Measurements from ENCODE around the gene FLG. TPM values are rescaled to one million over a fixed set of nuclear protein-coding genes. Genes with fewer than 3 reads are reported as not detected.

The FLG gene
- total RNA-seq, 1 experiment from 2014 or later = not detected

GRCh38 chr1:152367436-152367835 lies 42.4 kb upstream of the FLG start:
- no peaks in the 10 kb centered on the region for H3K9me3 Mint-ChIP-seq (ENCODE audit: unreplicated experiment)
- POLR2A ChIA-PET = no interaction called here

GRCh38 chr1:152359906-152360305 lies 34.9 kb upstream of the FLG start, which contains the start of gene FLG2:
FLG2 (minus strand) TSS chr1:152360006; CDS start chr1:152358884, 1,122 bp downstream.
- Mint-ChIP-seq H3K36me3 (ENCODE audit: insufficient read depth, unreplicated experiment) (no peaks in the 10 kb centered on the region), H3K27me3 (ENCODE audit: insufficient read depth, unreplicated experiment) (peaks cover 5% of the 10 kb centered on the region), H3K4me1 (ENCODE audit: low read depth, unreplicated experiment) (no peaks in the 10 kb centered on the region), H3K9me3 (ENCODE audit: unreplicated experiment) (peaks cover 13% of the 10 kb centered on the region), H3K4me3 (ENCODE audit: unreplicated experiment) (no peak within 1 kb of the TSS), H3K27ac (ENCODE audit: unreplicated experiment) (no peak within 1 kb of the TSS)
- intact Hi-C loops (cut with micrococcal nuclease; ENCODE audit: unreplicated experiment) = no loop called here
- ChIA-PET POLR2A (no interaction called here), CTCF (interaction anchor here (1.5 kb wide), 1 partner anchor 12 kb away, joined by 3 read pairs; no protein-coding TSS in a partner anchor)
- DNase-seq = no peak
- H3K4me3 ChIP-seq (ENCODE audit: low read depth, low read length) = no peak within 1 kb of the TSS
- no peak for TF ChIP-seq CTCF (IDR thresholded peaks at IDR 0.05; ENCODE audit: insufficient read depth in 1 of 2, low read depth in 1 of 2, low read length in 1 of 2, severe bottlenecking in 1 of 2, unreplicated experiment in 1 of 2)
- no peaks in the 10 kb centered on the region for H3K27me3 ChIP-seq (replicated peaks; ENCODE audit: control insufficient read depth, insufficient read depth, low read length)
- no TSS peak for BruUV-seq (replicated peaks)
- no peaks in the 10 kb centered on the region for H3K4me1 ChIP-seq
- H3K36me3 ChIP-seq (ENCODE audit: control insufficient read depth, insufficient read depth, low read length) = no peaks in the 10 kb centered on the region
- no peaks in the 10 kb centered on the region for H3K9me3 ChIP-seq

More at GRCh38 chr1:152367436-152367835, 42.4 kb upstream of the FLG start:
- peaks cover 6% of the 10 kb centered on the region for H3K27me3 Mint-ChIP-seq (ENCODE audit: insufficient read depth, unreplicated experiment)
- CTCF ChIA-PET = no interaction called here
- Histone ChIP-seq H3K27me3 (replicated peaks; ENCODE audit: control insufficient read depth, insufficient read depth, low read length) (no peaks in the 10 kb centered on the region), H3K4me3 (ENCODE audit: low read depth, low read length) (no peak overlapping the region), H3K4me1 (no peaks in the 10 kb centered on the region), H3K36me3 (ENCODE audit: control insufficient read depth, insufficient read depth, low read length) (no peaks in the 10 kb centered on the region), H3K9me3 (no peaks in the 10 kb centered on the region)
- no peak overlapping the region for H3K4me3 Mint-ChIP-seq (ENCODE audit: unreplicated experiment)
- DNase-seq = no peak
- H3K36me3 Mint-ChIP-seq (ENCODE audit: insufficient read depth, unreplicated experiment) = no peaks in the 10 kb centered on the region
- no peak for TF ChIP-seq CTCF (IDR thresholded peaks at IDR 0.05; ENCODE audit: insufficient read depth in 1 of 2, low read depth in 1 of 2, low read length in 1 of 2, severe bottlenecking in 1 of 2, unreplicated experiment in 1 of 2)
- H3K4me1 Mint-ChIP-seq (ENCODE audit: low read depth, unreplicated experiment) = no peaks in the 10 kb centered on the region
- H3K27ac Mint-ChIP-seq (ENCODE audit: unreplicated experiment) = no peak overlapping the region
- intact Hi-C loops (cut with micrococcal nuclease; ENCODE audit: unreplicated experiment) = no loop called here
- no TSS peak for BruUV-seq (replicated peaks)

GRCh38 chr1:152356736-152357135 lies 31.7 kb upstream of the FLG start:
- H3K27me3 ChIP-seq (replicated peaks; ENCODE audit: control insufficient read depth, insufficient read depth, low read length) = no peaks in the 10 kb centered on the region
- peaks cover 36% of the 10 kb centered on the region for H3K9me3 Mint-ChIP-seq (ENCODE audit: unreplicated experiment)
- ChIA-PET CTCF (no interaction called here), POLR2A (no interaction called here)
- H3K4me1 ChIP-seq = no peaks in the 10 kb centered on the region
- H3K27me3 Mint-ChIP-seq (ENCODE audit: insufficient read depth, unreplicated experiment) = peaks cover 3% of the 10 kb centered on the region
- no peak overlapping the region for H3K4me3 ChIP-seq (ENCODE audit: low read depth, low read length)
- no peak for TF ChIP-seq CTCF (IDR thresholded peaks at IDR 0.05; ENCODE audit: insufficient read depth in 1 of 2, low read depth in 1 of 2, low read length in 1 of 2, severe bottlenecking in 1 of 2, unreplicated experiment in 1 of 2)
- H3K4me1 Mint-ChIP-seq (ENCODE audit: low read depth, unreplicated experiment) = no peaks in the 10 kb centered on the region
- no peaks in the 10 kb centered on the region for H3K36me3 Mint-ChIP-seq (ENCODE audit: insufficient read depth, unreplicated experiment)
- H3K9me3 ChIP-seq = no peaks in the 10 kb centered on the region
- H3K4me3 Mint-ChIP-seq (ENCODE audit: unreplicated experiment) = no peak overlapping the region
- no peak overlapping the region for H3K27ac Mint-ChIP-seq (ENCODE audit: unreplicated experiment)
- DNase-seq = no peak
- BruUV-seq (replicated peaks) = no TSS peak
- intact Hi-C loops (cut with micrococcal nuclease; ENCODE audit: unreplicated experiment) = no loop called here
- no peaks in the 10 kb centered on the region for H3K36me3 ChIP-seq (ENCODE audit: control insufficient read depth, insufficient read depth, low read length)

All from Caco-2 (cell line).